Stimulated activated CD8-positive, alpha-beta memory T cell treated with anti-CD3 and anti-CD28 coated beads, Interleukin-15, amount 100 ng/mL, for 1 hour (primary cell): ENCODE measurements around the gene SFPQ.
"Not testable (repeated sequence)": the region's sequence is repeated elsewhere in the genome, so short reads cannot be mapped to it uniquely, and the experiment has no call there.

Source experiments
- DNase-seq: peaks from one replicate; pipeline ENCODE4 v3.0.0-alpha.2; 2020; ENCODE audit warnings: low read depth

SFPQ gene

DNA sequence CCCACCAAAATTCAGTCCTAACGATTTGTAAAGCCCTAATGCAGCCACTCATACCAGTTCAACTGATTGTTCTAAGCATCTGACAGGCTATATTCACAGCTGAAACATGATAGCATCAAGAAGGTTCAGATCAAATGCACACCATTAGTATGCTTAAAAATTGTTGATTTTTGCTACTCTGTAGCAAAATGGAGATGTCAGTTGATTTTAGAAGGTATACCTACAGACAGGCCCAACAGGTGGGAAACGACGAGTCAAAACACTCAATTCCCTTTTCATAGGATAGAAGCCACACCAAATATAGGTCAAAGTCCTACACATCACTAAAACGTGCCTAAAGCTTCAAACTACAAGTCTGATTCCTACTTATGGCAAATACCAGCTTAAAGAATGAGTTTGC, 6.7 kb downstream of the SFPQ start:
- no peak for DNase-seq

DNA sequence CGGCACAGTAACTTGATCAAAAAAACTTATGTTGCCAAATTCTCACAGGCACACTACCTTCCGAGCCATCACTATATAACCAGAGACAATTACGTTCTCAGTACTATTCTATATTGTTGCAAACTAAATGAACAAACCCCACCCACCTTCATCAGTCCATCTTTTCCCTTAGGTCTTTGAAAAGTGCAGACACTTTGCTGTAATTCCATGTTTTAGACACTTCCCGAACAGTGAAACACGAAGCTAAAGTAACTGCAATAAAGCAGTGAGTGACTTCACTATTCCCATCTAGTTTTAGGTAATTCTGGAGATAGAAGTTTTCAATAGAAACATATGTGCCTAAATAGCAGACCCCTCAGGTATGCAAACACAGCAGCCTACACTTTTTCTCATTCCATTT, 7.7 kb downstream of the SFPQ start:
- no peak for DNase-seq

DNA sequence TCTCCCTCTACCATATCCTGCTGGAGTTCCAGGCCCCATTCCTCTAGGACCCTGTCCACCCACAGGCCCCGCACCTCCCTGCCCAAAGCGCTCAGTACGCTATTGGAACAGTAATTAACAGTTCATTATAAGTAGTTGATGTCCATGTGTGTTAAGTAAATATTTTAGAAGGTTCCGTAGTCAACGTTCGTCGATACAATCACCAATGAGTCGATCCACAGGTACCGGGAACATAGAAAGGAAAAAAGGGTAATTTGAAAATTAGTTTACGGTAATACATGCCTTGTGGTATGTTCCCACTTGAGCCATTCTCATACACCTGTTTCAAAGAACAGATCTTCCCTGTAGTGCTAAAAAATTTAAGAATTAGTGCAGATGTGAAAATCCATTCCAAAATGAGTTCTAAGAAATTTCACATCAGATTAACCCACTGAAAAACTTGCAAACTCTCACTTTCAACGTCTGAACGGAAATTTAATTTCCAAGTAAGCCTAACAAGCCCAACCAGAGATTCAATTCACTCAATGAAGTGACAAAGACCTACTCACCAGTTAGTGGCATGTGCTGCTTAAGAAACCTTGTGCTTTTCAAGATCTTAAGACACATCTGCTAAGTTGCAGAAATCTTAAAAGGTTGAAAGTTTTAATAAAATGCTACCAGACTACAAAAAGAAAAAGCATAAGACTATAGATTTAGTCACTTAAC, 8.3 kb downstream of the SFPQ start:
- DNase-seq: no peak

DNA sequence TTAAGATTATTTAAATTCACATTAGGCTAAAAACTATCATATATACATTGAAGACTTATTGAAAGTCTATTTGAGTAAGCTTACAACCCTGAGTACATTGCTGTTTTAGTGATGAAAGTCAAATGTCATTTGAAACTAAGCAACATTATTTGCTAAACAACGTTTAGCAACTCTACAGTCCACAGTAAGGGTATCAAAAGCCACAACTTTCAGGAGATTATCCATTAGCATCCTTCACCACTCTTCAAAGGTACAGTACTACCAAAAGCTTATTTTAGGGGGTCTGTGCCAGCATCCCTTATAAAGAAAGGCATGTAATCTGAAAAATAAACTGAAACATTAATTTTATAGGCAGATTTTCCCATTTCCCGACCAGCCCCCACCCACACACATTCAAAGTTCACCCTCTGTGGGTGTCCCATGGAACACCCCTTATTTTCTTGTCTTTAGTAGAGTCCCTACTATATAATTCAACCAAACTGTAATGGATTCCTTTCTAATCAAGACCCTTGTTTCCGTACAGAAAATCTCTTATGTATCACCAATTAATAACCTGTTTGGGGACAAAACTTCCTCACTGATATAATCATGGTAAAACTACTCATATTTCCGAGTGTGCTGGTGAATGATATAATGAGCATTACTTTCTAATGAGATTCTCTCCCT, 11.0 kb downstream of the SFPQ start:
- DNase-seq: no peak

DNA sequence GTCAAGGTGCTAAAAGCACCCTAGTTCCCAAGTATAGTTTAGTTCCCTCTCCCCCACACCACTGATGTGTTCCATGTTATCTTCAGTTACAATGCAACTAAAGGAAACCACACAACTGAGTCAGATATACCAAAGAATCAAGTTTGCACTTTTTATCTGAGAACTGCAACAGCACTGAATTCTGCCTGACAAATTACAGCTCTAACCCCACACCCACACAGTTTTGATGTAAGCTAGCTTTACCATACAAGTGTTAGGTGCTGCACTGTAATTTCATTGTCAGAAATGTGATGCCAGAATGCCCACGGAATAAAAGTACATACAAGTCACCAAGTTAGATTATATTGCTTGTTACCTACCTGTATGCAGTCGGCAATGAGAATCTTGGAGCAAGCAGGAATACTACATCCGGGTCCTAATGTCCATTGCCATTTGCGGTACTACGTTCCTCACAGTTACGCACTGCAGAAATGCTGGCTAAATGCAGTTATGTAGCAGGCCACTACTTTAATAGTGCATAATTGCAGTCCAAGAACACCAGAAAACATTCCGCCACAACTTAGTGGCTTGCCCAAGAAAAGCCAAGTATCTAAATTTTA, 12.1 kb downstream of the SFPQ start:
- no peak for DNase-seq

DNA sequence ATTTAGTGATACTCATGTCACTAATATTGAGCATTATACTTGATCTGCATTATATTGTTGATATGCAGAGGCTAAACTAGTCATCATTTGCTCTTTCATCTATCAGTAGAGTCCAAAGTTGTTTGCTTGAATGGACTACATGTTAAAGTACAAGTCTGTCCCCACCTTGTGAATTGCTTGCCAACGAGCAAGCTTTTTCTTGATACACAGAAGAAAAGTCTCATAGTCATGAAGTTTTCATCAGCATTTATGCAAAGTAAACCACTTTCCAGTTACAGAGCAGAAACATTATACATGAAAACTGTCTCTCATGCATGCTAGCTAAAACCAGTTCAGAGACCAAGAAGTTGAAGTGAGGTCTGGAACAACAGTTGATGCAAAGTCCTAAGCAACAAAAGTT, 13.0 kb downstream of the SFPQ start:
- DNase-seq: no peak

DNA sequence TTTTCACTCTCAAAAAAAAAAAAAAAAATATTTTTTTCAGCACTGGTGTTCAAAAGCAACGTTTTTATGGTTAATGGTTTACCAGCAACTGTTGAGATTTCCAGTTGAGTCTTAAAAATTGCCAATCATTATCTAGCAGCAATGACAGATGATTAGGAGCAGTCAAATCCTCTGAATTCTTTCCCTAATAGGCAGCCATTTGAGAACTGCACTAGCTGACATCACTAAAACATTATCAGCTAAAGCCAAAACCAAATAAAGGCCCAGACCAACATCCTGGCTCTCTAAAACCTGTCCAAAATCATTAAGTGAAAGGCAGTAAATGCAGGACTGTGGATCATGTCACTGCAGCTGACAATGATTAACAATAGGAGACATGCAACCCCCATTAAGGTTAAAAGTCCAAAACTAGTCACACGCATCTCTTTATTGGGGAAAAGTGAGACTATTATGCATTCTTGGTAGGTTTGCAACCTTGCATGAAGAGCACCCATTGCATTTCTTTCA, 14.0 kb downstream of the SFPQ start:
- no peak for DNase-seq

DNA sequence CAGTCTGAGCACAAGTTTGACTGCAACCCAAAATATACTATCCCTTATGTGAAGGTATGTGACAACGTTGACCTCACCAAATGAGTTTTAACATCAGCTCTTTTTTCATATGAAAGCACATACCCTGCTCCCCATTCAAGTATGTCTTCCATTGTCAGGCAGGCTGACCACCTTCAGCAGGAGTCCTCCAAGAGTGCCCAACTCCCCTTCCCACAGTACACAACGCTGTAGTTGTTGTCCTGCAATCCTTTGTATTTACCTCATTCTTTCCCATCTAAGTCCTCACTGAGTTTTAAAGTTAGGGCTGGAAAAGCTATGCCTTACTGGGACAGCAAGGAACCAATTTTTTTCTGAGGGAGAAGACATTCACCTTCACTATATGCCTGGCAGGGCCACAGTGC, 14.7 kb downstream of the SFPQ start:
- DNase-seq: no peak

DNA sequence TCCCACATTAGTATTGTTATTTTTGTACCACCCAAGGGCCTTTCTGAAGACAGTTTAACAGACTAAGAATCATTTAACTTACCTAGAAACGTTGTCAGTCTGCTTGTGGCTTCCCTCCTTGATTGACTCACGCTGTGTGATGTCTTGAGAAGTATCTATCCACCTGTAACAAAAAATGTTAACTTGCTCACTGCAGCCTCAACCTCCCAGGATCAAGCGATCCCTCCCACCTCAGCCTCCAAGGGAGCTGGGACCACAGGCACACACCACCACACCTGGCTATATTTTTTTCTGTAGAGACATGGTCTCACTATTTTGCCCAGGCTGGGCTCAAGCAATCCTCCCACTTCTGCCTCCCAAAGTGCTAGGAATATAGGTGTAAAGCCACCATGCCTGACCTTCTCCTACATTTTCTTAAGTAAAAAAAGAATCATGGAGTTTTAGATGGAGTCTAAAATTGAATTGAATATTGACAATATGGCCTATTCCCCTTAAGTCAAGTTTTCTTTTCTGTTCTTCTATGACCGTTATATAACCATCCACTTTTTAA, 15.6 kb downstream of the SFPQ start:
- no peak for DNase-seq

DNA sequence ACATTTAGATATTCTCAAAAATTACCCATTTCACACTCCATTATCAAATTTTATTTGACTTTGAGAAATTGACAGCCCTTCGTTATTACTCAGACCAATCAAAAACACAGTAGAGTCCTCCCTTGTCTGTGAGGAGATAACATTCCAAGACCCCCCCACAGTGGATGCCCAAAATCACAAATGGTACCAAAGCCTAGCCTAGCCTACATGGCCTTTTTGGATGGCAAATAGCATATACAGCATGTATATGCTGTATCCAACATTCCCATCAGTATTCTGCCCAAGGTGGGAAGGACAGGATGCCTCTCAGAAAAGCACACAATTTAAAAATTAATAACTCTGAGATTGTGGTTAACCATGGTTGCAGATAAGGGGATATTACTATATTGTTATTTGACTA, 17.3 kb downstream of the SFPQ start:
- no peak for DNase-seq

DNA sequence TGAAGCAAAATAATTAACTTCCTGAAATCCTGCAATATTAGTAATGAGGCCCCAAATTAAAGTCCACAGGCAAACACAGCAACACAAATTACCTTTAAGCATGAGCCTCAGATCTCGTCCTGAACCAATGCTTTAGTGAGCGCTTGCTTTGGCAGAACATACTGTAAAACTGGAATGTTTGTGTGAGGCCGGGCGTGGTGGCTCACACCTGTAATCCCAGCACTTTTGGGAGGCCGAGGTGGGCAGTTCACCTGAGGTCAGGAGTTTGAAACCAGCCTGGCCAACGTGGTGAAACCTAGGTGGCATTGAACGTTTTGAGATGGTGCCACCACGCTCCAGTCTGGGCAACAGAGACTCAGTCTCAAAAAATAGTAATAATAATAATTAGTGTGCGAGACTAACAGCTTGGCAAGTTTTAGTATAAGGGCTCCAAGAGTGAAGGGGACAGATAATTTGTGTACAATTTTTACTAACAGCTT, 17.8 kb downstream of the SFPQ start:
- no peak for DNase-seq

DNA sequence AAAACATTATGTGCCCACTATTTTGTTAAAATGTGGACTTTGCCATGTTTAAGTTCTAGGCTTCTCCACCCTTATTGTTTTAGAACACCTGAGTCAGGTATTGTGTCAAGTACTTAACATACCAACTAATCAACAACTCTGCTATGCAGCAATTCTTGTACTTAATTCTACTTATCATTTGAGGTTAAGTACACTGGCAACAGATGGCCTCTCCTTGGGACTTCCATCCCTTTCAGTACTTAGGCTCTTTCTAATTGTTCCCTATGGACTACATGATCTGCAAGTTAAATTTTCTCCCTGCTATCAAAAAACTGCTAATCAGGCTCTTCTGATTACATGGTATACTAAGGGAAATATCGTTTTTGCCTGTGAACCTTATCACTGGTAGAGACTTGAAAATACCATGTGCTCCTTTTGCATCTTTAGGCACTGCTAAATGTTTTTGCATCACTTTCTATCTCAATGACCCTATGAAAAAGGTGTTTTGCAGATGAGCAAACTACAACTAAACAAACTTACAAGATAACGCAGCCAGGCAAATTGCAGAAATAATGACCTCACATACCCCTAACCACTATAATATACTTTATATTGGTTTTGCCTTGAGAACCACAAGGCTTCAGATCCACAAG, 18.9 kb downstream of the SFPQ start:
- no peak for DNase-seq

DNA sequence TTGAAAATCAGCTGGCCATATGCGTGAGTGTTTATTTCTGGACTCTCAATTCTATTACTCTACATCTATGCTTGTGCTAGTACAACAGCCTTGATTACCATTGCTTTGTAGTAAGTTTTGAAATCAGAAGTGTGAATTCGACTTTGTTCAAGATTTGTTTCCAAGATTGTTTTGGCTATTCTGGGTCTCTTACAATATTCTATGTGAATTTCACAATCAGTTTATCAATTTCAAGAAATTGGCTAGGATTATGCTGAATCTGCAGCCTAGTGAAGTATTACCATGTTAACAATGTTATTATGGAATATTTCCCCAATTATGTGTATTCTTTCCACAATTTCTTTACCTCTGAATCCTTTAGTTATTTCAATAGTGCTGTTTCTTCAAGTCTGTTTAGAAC, 19.5 kb downstream of the SFPQ start:
- DNase-seq: no peak

DNA sequence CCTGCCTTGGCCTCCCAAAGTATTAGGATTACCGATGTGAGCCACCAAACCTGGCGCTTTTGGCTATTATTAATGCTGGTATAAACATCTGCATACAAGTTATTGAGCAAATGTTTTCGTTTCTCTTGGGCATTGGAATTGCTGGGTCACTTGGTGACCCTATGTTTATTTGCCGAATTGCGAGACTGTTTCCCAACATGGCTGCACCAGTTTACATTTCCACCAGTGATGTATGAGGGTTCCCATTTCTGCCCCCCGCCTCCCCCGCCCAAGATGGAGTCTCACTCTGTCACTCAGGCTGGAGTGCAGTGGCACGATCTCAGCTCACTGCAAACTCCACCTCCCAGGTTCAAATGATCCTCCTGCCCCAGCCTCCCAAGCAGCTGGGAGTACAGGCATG, 20.9 kb downstream of the SFPQ start:
- no peak for DNase-seq

DNA sequence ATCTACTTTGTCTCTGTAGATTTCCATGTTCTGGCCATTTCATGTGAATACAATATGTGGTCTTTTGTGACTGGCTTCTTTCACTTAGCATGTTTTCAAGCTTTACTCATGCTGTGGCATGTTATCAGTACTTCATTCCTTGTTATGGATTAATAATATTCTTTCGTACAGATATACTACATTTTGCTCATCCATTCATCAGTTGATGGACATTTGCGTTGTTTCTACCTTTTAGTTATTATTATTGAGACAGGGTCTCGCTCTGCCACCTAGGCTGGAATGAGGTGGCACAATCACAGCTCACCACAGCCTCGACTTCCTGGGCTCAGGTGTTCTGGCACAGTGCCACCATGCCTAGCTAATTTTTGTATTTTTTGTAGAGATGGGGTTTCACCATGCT, 21.4 kb downstream of the SFPQ start:
- no peak for DNase-seq

DNA sequence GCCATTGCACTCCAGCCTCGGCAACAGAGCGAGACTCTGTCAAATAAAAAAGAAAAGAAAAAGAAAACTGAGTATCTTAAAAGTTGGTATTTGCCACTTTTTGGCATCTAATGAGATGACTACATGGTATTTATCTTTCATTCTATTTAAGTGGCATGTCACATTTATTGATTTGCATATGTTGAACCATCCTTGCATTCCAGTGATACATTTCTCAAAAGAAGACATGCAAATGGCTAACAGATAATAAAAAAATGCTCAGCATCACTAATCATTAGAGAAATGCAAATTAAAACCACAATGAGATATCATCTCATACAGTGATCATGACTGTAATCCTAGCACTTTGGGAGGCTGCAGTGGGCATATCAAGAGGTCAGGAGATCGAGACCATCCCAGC, 28.1 kb downstream of the SFPQ start:
- no peak for DNase-seq

DNA sequence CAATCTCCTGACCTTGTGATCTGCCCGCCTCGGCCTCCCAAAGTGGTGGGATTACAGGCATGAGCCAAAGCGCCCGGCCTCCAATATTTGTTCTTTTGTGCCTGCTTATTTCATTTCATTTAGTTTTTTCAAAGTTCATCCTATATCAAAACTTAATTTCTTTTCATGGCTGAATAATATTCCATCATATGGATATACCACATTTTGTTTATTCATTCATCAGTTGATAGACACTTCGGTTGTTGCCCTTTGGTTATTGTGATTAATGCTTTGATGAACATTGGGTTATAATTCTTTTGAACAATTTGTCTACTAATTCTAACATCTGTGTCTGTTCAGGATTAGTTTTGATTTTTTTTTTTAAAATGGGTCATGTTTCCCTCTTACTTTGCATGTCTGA, 41.7 kb downstream of the SFPQ start:
- DNase-seq: no peak

DNA sequence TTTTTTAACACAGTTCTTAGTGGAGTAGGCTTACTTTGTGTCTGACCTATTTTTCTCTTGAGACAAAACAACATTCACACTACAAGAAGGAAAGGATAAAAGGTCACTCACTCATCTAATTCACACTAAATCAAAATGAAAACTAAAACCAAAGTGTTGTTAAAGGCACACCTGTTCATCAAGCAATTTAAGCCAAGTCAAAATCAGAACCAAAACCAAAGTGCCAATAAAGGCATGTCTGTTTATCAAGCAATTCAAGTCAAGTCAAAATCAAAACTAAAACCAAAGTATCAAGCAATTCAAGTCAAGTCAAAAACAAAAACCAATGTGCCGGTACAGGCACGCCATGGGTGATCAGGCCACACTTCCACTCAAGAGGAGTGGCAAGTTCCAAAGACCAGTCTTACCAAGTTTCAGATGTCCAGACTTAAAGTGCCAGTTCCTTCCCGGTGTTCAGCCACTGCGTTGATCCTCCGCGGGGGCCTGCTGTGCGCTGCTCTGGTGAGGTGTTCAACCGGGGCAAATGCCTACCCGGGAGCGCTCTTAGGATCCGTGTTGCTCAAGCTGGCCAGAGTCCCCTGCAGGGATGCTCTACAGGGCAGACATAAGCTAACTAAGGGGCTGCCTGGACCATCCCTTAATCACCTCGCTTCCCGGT, 46.9 kb downstream of the SFPQ start:
- not testable (repeated sequence) for DNase-seq

DNA sequence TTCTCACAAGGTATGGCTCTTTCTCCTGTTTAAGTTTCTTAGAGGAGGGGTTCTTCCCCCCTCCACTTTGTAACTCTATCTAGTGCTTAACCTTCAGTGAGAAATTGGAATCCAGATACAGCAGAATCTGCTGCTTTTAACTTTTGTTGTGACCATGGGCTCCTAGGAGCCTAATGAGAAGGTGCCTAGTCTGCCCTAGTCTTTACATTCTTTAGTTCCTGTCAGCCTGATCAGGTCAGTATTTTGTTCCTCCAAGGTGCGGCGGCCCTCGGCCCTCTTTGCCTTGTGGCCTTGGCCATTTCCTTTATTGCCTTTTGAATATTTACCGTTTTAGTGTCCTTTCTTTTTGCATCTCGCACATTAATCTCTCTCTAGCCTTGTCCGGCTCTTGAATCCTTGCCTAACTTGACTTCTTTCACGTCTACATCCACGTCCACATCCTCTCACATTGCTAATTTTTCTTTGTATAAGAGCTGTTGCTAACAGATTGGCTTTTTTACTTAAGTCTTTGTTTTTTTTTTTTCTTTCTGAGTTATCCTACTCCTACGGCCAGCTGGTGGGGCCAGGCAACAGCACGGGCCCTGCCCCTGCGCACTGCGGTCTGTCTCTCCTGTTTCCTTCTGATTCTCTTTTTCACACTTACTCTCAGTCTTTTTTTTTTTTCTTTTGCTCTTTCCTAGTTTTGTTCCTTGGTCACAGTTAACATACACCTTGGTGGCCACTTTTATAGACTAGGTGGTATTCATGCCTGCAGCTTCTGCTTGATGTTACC, 49.0 kb downstream of the SFPQ start:
- DNase-seq: no peak

DNA sequence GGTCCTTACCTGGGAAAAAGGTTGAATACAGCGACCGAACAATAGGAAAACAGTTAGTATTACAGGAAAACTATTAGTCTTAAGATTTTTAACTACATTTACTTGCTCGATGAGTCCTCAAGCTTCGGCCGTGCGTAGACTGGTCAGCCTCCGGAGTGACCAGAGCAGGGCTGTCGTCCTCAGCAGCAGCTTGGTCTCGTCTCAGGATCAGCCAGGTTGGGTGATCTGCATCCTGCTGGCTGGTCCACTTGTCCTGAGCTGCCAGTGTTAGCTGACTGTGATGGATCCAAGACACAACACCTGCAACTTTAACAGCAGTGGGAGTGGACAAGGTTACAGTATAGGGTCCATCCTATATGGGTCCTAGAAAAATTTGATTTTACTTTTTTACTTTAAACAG, 50.2 kb downstream of the SFPQ start:
- DNase-seq: not testable (repeated sequence)

DNA sequence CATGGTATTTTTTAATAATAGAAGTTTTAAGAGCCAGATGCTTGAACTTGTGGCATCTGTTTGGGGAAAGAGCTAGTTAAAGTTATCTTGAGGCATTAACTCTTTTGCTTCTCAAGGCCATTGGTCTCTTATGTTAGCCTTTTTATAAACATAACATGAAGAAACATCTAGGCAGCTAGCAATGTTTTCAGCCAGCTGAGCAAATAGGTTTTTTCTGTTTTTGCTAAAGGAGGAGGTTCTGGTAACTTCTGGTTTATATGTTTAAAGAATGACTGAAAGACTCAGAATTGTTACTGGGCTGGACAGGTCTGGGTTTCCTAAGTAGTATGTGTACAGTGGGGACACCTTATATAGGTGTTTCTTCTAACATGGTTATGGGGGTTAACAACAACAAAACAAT, 50.7 kb downstream of the SFPQ start:
- DNase-seq: not testable (repeated sequence)
